ENCODE data around the gene MIPOL1. TPM values are rescaled to one million over a fixed set of nuclear protein-coding genes. Genes with fewer than 3 reads are reported as not detected.
"Not testable (repeated sequence)": the region's sequence is repeated elsewhere in the genome, so short reads cannot be mapped to it uniquely, and the experiment has no call there.

MIPOL1 gene
- total and polyA plus RNA-seq, 9 of the 15 experiments (the other 6 are each of a cell fraction or from before 2014, with no cell fraction given) = 6.7 to 21.9 (median 12.4) TPM

DNA sequence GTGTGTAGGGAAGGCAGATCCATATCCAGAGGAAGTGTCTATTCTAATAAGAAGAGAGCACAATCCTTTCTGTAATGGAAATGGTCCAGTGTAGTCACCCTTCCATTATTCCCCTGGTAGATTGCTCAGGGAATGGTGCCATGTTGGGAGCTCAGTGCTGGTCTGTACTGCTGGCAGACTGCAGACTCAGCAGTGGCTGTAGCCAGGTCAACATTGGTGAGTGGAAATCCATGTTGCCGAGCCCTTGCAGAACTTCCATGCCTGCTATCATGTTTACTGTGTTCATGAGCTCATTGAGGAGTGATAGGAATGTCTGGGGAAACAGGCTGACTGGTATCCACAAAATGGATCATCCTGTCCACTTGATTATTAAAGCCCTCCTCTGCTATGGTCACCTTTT, 128.7 kb downstream of the MIPOL1 start (continued):
- TF ChIP-seq, protein P1, sequence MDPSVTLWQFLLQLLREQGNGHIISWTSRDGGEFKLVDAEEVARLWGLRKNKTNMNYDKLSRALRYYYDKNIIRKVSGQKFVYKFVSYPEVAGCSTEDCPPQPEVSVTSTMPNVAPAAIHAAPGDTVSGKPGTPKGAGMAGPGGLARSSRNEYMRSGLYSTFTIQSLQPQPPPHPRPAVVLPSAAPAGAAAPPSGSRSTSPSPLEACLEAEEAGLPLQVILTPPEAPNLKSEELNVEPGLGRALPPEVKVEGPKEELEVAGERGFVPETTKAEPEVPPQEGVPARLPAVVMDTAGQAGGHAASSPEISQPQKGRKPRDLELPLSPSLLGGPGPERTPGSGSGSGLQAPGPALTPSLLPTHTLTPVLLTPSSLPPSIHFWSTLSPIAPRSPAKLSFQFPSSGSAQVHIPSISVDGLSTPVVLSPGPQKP (CRISPR knock-in tag; IDR thresholded peaks at IDR 0.05) = no peak
- TF ChIP-seq ZNF212 (CRISPR knock-in tag; IDR thresholded peaks at IDR 0.05) = no peak

DNA sequence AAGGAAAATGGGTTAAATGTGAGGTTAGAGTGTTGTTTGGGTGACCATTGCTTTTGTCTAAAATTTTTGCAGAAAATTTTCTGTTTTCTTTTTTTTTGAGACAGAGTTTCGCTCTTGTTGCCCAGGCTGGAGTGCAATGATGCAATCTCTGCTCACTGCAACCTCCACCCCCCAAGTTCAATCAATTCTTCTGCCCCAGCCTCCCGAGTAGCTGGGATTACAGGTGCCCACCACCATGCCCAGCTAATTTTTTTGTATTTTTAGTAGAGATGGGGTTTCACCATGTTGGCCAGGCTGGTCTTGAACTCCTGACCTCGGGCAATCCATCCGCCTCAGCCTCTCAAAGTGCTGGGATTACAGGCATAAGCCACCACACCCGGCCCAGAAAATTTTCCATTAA, 130.2 kb downstream of the MIPOL1 start:
- H3K27me3 ChIP-seq (ENCODE audit: control insufficient read depth in 2 of 2, insufficient read depth in 2 of 2, low read length in 2 of 2); H3K9me3 ChIP-seq (replicated peaks; ENCODE audit: control insufficient read depth, insufficient read depth, low read depth, low read length); BruUV-seq (replicated peaks); H3K27ac ChIP-seq (ENCODE audit: extremely low read depth, low read depth, low read length); CTCF ChIA-PET (ENCODE audit: low intra/inter-chr PET ratio); H3K4me3 ChIP-seq; H3K4me1 ChIP-seq (replicated peaks in 1 of 2; ENCODE audit: control insufficient read depth in 2 of 2, insufficient read depth in 2 of 2, low read length in 2 of 2); intact Hi-C loops (cut with micrococcal nuclease); POLR2A ChIA-PET; H2AFZ ChIP-seq (ENCODE audit: low read depth, low read length); H3K79me2 ChIP-seq (ENCODE audit: control insufficient read depth, insufficient read depth, low read length); H4K20me1 ChIP-seq (replicated peaks; ENCODE audit: control insufficient read depth, insufficient read depth, low read length); H3K9me1 ChIP-seq (ENCODE audit: control insufficient read depth, insufficient read depth, low read length); FAIRE-seq; H3K4me2 ChIP-seq (ENCODE audit: insufficient read depth, low read length); DNase-seq (ENCODE audit: extremely low read depth in 1 of 4, low spot score in 3 of 4); H3K36me3 ChIP-seq (ENCODE audit: control insufficient read depth, insufficient read depth, low read length); H3K9ac ChIP-seq (ENCODE audit: insufficient read depth in 1 of 2, low read depth in 2 of 2, low read length in 2 of 2); in situ Hi-C loops (cut with MboI); ATAC-seq: not testable (repeated sequence)
- 70% methylated on average over 3 of the region's 5 CpGs for WGBS (ENCODE audit: insufficient coverage, low coverage, missing lambda C conversion rate)

DNA sequence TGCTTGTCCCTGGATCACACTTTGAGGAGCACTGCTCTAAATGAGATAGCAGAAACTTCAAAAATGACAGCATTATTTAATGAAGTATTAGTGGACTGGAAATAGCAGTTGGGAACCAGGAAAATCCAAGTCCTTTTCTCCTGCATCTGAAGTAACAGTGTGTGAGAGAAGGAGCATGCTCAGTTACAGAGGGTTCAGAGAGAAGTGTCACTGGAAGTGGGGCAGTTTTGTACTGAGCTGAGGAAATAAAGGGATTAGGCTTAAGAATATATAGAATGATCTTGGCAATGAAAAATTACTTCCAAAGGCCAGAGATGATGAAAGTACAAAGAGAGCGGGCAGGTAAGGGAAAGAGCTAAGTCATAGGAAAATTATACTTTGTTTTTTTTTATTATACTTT, 130.9 kb downstream of the MIPOL1 start:
- H3K9ac ChIP-seq (ENCODE audit: insufficient read depth in 1 of 2, low read depth in 2 of 2, low read length in 2 of 2) = no peak overlapping the region
- no peaks in the 10 kb centered on the region for H3K4me1 ChIP-seq (replicated peaks in 1 of 2; ENCODE audit: control insufficient read depth in 2 of 2, insufficient read depth in 2 of 2, low read length in 2 of 2)
- ChIA-PET POLR2A (no interaction called here), CTCF (ENCODE audit: low intra/inter-chr PET ratio) (no interaction called here)
- ATAC-seq (no peak), DNase-seq (ENCODE audit: extremely low read depth in 1 of 4, low spot score in 3 of 4) (no peak), FAIRE-seq (no peak)
- in situ Hi-C loops (cut with MboI) (no loop called here), intact Hi-C loops (cut with micrococcal nuclease) (no loop called here)
- H4K20me1 ChIP-seq (replicated peaks; ENCODE audit: control insufficient read depth, insufficient read depth, low read length) = no peaks in the 10 kb centered on the region
- WGBS (ENCODE audit: insufficient coverage, low coverage, missing lambda C conversion rate) = 100% methylated on average over 1 of the region's 1 CpG
- no peaks in the 10 kb centered on the region for H3K27me3 ChIP-seq (ENCODE audit: control insufficient read depth in 2 of 2, insufficient read depth in 2 of 2, low read length in 2 of 2)
- H3K4me3 ChIP-seq = no peak overlapping the region
- no peaks in the 10 kb centered on the region for H3K9me3 ChIP-seq (replicated peaks; ENCODE audit: control insufficient read depth, insufficient read depth, low read depth, low read length)
- no peaks in the 10 kb centered on the region for H3K79me2 ChIP-seq (ENCODE audit: control insufficient read depth, insufficient read depth, low read length)
- H2AFZ ChIP-seq (ENCODE audit: low read depth, low read length) = no peak overlapping the region
- no TSS peak for BruUV-seq (replicated peaks)
- no peak overlapping the region for H3K4me2 ChIP-seq (ENCODE audit: insufficient read depth, low read length)
- no peaks in the 10 kb centered on the region for H3K36me3 ChIP-seq (ENCODE audit: control insufficient read depth, insufficient read depth, low read length)
- no peak overlapping the region for H3K27ac ChIP-seq (ENCODE audit: extremely low read depth, low read depth, low read length)
- no peaks in the 10 kb centered on the region for H3K9me1 ChIP-seq (ENCODE audit: control insufficient read depth, insufficient read depth, low read length)
- TF ChIP-seq ZBTB17 (CRISPR knock-in tag; IDR thresholded peaks at IDR 0.05) (no peak), EP300 (IDR thresholded peaks at IDR 0.05; ENCODE audit: low read length) (no peak)

Data from K562 (cell line).